Measurements from ENCODE around the gene CHCHD1.

DNA sequence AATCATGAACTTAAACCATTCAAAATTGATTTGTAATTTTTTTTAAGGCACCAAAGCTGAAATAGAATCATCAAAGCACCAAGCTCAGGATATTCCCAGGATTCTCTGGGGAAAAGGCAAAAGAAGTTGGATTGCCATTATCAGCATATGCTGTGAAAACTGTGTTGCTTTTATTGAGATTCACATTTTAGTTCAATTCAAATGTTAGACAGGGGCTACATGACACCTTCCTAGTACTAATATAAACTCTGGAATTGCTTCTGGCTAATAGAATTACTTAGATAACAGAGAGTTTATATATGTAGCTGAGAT, 33.8 kb downstream of the CHCHD1 start:
- TF ChIP-seq CTCF (IDR thresholded peaks at IDR 0.05) = no peak
- TF ChIP-seq ZFX (IDR thresholded peaks at IDR 0.05; ENCODE audit: borderline replicate concordance) = no peak
